NB4 (cell line): ENCODE measurements around the gene TAOK1.

Experiments used
- DNase-seq: peaks from one replicate; pipeline ENCODE4 v3.0.0; 2010; ENCODE audit warnings: low read depth
- H3K4me3 ChIP-seq: one replicate; pipeline ENCODE4 v1.5.1; 2011; ENCODE audit warnings: mild to moderate bottlenecking, low read depth, low read length, moderate library complexity
- MYC ChIP-seq: IDR thresholded peaks from 2 replicates; pipeline ENCODE4 v1.6.1; 2011; ENCODE audit warnings: low read depth, low read length
- POLR2A ChIP-seq: IDR thresholded peaks from 2 replicates; pipeline ENCODE4 v1.6.1; 2011; ENCODE audit warnings: mild to moderate bottlenecking; ENCODE audit not compliant: insufficient read length; ENCODE audit errors: extremely low read depth
- TF ChIP-seq, protein P1 (sequence below): IDR thresholded peaks from one replicate; pipeline ENCODE4 v1.5.1; 2012; ENCODE audit warnings: low read depth, low read length
- TF ChIP-seq, protein P2 (sequence below): IDR thresholded peaks from 2 replicates; pipeline ENCODE4 v1.6.1; 2011; ENCODE audit warnings: low read depth, low read length

The TAOK1 gene

DNA sequence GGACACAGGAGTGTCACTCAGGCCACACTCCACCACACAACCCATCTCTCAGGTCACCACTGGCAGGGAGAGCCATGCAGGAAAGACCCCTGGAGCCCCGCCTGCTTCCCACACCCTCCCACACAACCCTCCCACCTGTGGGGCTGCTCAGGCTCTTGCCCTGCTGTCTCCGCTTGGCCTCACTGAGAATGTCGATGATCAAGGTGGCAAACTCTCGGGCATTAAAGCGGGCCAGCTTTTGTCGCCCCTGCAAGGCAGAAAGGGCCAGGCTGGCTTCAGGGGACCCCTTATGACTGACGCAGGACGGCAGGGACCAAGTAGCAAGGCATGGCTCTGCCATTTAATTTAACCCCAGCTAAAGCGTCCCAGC is 186.8 kb downstream of the TAOK1 start:
- TF ChIP-seq, protein P1, sequence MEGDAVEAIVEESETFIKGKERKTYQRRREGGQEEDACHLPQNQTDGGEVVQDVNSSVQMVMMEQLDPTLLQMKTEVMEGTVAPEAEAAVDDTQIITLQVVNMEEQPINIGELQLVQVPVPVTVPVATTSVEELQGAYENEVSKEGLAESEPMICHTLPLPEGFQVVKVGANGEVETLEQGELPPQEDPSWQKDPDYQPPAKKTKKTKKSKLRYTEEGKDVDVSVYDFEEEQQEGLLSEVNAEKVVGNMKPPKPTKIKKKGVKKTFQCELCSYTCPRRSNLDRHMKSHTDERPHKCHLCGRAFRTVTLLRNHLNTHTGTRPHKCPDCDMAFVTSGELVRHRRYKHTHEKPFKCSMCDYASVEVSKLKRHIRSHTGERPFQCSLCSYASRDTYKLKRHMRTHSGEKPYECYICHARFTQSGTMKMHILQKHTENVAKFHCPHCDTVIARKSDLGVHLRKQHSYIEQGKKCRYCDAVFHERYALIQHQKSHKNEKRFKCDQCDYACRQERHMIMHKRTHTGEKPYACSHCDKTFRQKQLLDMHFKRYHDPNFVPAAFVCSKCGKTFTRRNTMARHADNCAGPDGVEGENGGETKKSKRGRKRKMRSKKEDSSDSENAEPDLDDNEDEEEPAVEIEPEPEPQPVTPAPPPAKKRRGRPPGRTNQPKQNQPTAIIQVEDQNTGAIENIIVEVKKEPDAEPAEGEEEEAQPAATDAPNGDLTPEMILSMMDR: no peak
- TF ChIP-seq MYC: no peak
- TF ChIP-seq, protein P2, sequence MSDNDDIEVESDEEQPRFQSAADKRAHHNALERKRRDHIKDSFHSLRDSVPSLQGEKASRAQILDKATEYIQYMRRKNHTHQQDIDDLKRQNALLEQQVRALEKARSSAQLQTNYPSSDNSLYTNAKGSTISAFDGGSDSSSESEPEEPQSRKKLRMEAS: no peak
- DNase-seq: no peak
- H3K4me3 ChIP-seq: no peak overlapping the region

DNA sequence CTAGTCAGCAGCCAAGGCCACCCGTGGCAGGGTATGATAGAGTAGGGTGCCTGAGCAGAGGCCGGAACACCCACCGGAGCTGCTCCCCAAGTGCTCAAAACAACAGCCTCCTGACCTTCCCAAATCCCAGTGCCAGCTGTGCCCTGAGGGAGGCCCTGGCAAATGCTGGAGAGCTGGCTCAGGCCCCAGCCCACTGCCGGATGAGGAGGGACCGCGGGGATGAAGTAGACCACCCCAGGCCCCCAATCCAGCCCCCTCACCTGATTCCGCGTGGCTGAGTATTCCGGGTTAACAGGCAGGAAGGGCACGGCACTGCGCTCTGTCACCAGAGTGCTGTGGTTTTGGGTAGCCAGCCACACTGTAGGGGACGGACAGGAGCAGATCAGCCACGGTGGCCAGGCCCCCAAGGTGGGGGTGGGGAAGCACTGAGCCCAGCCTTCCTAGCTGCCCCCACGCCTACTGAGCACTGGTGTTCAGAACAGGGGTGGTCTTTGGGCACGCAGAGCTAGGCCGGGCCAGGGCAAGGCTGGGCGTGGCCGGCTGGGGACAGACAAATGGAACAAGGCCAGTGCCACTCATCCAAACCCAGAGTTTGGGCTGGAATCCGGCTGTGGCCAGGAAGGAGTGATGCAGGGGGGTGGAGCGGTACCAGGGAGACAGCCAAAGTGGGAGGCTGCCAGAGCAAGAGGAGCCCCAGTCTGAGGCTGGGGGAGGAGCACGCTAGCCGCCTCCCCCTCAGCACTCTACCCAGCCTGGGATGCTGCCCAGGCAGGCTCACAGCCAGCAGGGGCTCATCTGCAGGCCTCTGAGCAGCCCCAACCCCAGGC is 187.4 kb downstream of the TAOK1 start:
- DNase-seq: no peak
- TF ChIP-seq, protein P2: no peak
- TF ChIP-seq, protein P1: no peak
- no peak overlapping the region for H3K4me3 ChIP-seq

DNA sequence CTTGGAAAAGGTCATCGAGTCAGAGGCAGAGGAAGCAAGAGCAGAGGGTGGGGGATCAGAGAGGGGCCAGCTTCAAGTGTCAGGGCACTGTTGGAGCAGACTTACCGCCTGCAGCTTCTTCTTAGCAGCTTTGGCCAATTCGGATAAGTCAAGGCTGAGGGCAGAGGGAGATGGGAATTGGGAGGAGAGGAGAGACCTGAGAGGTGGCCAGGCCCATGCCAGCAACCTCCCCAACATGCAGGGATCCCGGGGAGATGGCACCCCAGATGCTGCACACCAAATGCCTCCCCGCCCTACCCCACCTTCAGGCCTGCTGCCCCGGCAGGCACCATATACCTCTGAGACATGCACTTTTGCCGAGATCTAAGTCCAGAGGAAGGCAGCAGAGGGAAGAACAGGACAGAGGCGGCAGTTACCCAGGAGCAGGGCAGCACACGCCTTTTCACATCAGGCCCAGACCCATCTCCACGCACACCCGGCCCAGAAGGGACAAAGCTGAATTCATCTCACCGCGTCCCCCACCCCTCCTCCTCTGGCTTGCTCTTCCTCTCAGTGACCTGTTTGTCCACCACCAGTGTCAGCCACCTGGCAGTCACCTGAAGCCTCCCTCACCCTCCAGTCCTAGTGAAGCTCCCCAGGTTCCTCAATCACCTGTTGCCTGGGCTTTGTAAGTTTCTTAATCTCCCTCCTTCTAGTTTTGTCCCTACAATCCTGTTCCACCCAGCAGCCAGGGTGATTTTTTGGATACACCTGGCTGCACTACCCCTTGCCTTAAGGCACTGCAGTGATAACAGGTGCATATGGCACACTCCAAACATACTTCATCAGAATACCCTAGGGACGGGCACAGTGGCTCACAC is 188.7 kb downstream of the TAOK1 start:
- no peak for DNase-seq
- H3K4me3 ChIP-seq: no peak overlapping the region
- TF ChIP-seq, protein P1: no peak
- TF ChIP-seq, protein P2: no peak
- no peak for TF ChIP-seq POLR2A
- no peak for TF ChIP-seq MYC

DNA sequence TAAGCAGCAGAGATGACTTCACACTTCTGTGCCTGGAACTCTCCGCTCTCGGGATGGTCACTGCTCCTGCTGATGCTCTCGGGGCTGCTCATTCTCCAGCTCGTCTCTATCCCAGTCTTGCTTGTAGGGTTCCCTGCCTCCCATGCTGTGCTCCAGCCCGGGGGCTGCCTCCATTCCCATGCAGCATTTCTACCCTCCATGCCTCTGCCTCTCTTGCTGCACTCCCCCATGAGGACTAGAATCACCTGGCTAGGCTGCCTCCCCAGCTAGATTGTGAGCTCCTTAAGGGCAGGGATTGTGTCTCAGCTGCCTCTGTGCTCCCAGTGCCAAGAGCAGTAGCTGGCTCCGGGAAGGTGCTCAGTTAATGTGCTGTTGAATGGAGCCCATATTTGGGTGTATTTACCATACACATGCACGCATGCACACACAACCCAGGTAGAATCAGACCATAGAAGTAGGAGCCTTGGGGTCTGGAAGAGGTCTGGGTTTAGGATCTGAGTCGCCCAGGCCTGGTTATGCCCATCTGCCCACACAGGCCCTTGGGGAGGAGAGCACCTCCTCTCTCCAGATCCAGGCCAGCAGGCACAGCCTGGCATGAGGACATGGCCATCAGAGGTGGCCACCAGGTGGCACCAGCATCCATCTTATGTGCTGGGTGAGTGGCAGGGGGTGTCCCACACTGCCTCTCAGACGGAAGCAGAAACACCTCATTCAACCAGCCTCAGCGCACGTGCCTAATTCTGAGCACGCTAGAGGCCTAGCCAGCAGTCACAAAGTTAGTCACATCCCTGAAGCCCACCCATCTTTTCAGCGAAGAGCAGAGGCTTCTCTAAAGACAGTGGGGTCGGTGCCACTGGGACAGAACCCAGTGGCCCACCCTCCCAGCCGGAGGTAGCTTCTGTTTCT is 190.0 kb downstream of the TAOK1 start:
- TF ChIP-seq POLR2A (no peak), MYC (peak; percentile 94)
- TF ChIP-seq, protein P2: peak; percentile 97
- TF ChIP-seq, protein P1: peak; percentile 81
- DNase-seq: peak; percentile 89
- no peak overlapping the region for H3K4me3 ChIP-seq

DNA sequence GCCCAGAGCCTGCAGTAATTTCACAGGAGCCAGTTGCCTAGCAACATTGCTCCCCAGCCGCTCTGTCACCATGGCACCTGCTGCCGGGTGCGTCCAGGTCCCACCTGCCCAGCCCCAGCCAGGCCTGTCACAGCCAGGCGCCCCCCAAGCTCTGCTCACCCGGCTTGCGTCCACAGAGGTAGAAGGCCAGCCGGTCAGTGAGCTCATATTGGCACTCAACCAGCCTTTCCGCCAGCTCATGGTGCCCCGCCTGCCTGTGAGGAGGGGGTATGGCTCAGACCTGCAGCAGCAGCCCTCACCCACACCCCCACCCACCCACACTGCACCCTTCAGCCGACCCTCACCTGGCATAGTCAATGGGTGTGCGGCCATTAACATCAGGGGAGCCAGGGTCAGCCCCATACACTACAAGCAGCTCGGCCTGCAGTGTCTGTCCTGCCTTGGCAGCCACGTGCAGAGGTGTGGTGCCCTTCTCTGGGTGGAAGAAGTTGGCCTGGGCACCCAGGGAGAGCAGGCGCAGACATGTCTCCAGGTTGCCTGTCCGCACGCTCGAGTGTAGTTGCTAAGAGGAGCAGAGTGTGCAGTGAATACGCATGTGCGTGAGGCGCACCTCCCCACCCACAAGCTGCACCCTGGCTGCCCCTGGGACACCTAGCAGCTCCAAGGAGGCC is 191.6 kb downstream of the TAOK1 start:
- DNase-seq: no peak
- TF ChIP-seq, protein P2: no peak
- TF ChIP-seq MYC (no peak), POLR2A (no peak)
- TF ChIP-seq, protein P1: no peak
- no peak overlapping the region for H3K4me3 ChIP-seq
